Gastrocnemius medialis (tissue), 4 donors: ENCODE data around the gene SCN10A. TPM values are rescaled to one million over a fixed set of nuclear protein-coding genes. Genes with fewer than 3 reads are reported as not detected.

Source experiments
- ATAC-seq, 2 donors: fragments of 150-250 bp; one replicate each; pipeline ENCODE4 v1.9.1; 2016
- DNase-seq, 2 donors: peaks; one replicate each; pipeline ENCODE4 v3.0.0-alpha.2; 2019
- H3K27ac ChIP-seq, 4 donors: fragments of 200-600 bp; sonication (generic); 1 replicate in 1 of 4; 2 replicates in 3 of 4; pipeline ENCODE4 v1.5.1; 2016 to 2018; ENCODE audit warnings: mild to moderate bottlenecking in 2 of 4, moderate library complexity in 1 of 4
- H3K27me3 ChIP-seq, 3 donors: fragments of 200-600 bp; sonication (generic) in 2 of 3; 1 replicate in 1 of 3; 2 replicates in 2 of 3; pipeline versions ENCODE4 v1.5.1 to v1.6.0; 2016 to 2019; ENCODE audit warnings: mild to moderate bottlenecking in 1 of 3, moderate library complexity in 1 of 3
- H3K36me3 ChIP-seq, 2 donors: fragments of 200-600 bp; sonication (generic) in 1 of 2; one replicate each; pipeline ENCODE4 v1.5.1; 2017 to 2018
- H3K4me1 ChIP-seq, 2 donors: fragments of 200-600 bp; sonication (generic) in 1 of 2; one replicate each; pipeline ENCODE4 v1.5.1; 2016 to 2017; ENCODE audit warnings: mild to moderate bottlenecking in 2 of 2
- H3K4me3 ChIP-seq, 4 donors: fragments of 200-600 bp; sonication (generic) in 3 of 4; 1 replicate in 1 of 4; 2 replicates in 3 of 4; pipeline ENCODE4 v1.5.1; 2016 to 2019; ENCODE audit warnings: mild to moderate bottlenecking in 2 of 4
- H3K9me3 ChIP-seq, 3 donors: fragments of 200-600 bp; sonication (generic) in 2 of 3; 1 replicate in 1 of 3; 2 replicates in 2 of 3; pipeline ENCODE4 v1.5.1; 2016 to 2019
- CTCF ChIP-seq, 5 experiments: fragments of 450-650 bp in 3 of 5; fragments of 200-600 bp in 2 of 5; sonication (generic) in 2 of 5; IDR thresholded peaks in 4 of 5; conservative IDR thresholded peaks in 1 of 5; 1 replicate in 4 of 5; 2 replicates in 1 of 5; pipeline ENCODE4 v1.5.1; 2016 to 2019; ENCODE audit warnings: antibody characterized with exemption in 5 of 5, mild to moderate bottlenecking in 3 of 5, moderate library complexity in 3 of 5
- POLR2A ChIP-seq, 2 donors: fragments of 450-650 bp; IDR thresholded peaks; one replicate each; pipeline ENCODE4 v1.6.1; 2017; ENCODE audit warnings: antibody characterized with exemption in 2 of 2, mild to moderate bottlenecking in 2 of 2, moderate library complexity in 2 of 2
- in situ Hi-C, 4 donors: fragments of 200-750 bp; cut with MboI; loops; one replicate each; pipeline versions ENCODE4 v1.15.0 to v1.8.0; 2017; ENCODE audit warnings: low sequenced_read_pairs in 4 of 4
- intact Hi-C: fragments of 100-400 bp; cut with DNase I; formaldehyde crosslinking; loops from one replicate; pipeline ENCODE4 v1.15.1; 2023; ENCODE audit warnings: low total_unique reads
- total RNA-seq, 4 donors: library from RNA; depleted of rRNA; stranded (reverse); fragments of >200 nt; gene quantifications; one replicate each; pipeline versions ENCODE4 v1.1.0 to v1.2.3, GENCODE V29; 2016

Gene SCN10A
- total RNA-seq, 4 donors from 2014 or later: not detected

GRCh38 chr3:38690185-38690584 is 125.8 kb downstream of the SCN10A start:
- no peak for TF ChIP-seq CTCF (IDR thresholded peaks at IDR 0.05 in 4 of 5, conservative IDR thresholded peaks at IDR 0.05 in 1 of 5)
- no peak for TF ChIP-seq POLR2A (IDR thresholded peaks at IDR 0.05)
- no peak overlapping the region for H3K4me3 ChIP-seq
- no peaks in the 10 kb centered on the region for H3K9me3 ChIP-seq
- H3K27ac ChIP-seq: no peak overlapping the region
- no peaks in the 10 kb centered on the region for H3K36me3 ChIP-seq
- H3K27me3 ChIP-seq: no peaks in the 10 kb centered on the region
- in situ Hi-C loops (no loop called here), intact Hi-C loops (no loop called here)
- DNase-seq: no peak
- no peaks in the 10 kb centered on the region for H3K4me1 ChIP-seq
- no peak for ATAC-seq

- DNase-seq (no peak), ATAC-seq (no peak)
- in situ Hi-C loops (no loop called here), intact Hi-C loops (no loop called here)
- TF ChIP-seq CTCF (IDR thresholded peaks at IDR 0.05 in 4 of 5, conservative IDR thresholded peaks at IDR 0.05 in 1 of 5) (no peak), POLR2A (IDR thresholded peaks at IDR 0.05) (no peak)
- H3K27ac ChIP-seq: no peak overlapping the region
- H3K27me3 ChIP-seq: no peaks in the 10 kb centered on the region
- H3K36me3 ChIP-seq: no peaks in the 10 kb centered on the region
- H3K4me1 ChIP-seq: no peaks in the 10 kb centered on the region
- no peak overlapping the region for H3K4me3 ChIP-seq
- no peaks in the 10 kb centered on the region for H3K9me3 ChIP-seq
These were observed 126.2 kb downstream of the SCN10A start for GRCh38 chr3:38689774-38690173.

- TF ChIP-seq CTCF (IDR thresholded peaks at IDR 0.05 in 4 of 5, conservative IDR thresholded peaks at IDR 0.05 in 1 of 5) (no peak), POLR2A (IDR thresholded peaks at IDR 0.05) (no peak)
- intact Hi-C loops: no loop called here
- H3K27ac ChIP-seq: no peak overlapping the region
- no peaks in the 10 kb centered on the region for H3K36me3 ChIP-seq
- no peaks in the 10 kb centered on the region for H3K4me1 ChIP-seq
- ATAC-seq: no peak
- H3K4me3 ChIP-seq: no peak overlapping the region
- in situ Hi-C loops: no loop called here
- DNase-seq: no peak
- H3K27me3 ChIP-seq: no peaks in the 10 kb centered on the region
- H3K9me3 ChIP-seq: no peaks in the 10 kb centered on the region
These were observed 126.7 kb downstream of the SCN10A start for GRCh38 chr3:38689346-38689745.

GRCh38 chr3:38687321-38687720 is 128.7 kb downstream of the SCN10A start:
- Histone ChIP-seq H3K36me3 (no peaks in the 10 kb centered on the region), H3K4me1 (no peaks in the 10 kb centered on the region), H3K27ac (no peak overlapping the region), H3K9me3 (no peaks in the 10 kb centered on the region), H3K27me3 (no peaks in the 10 kb centered on the region), H3K4me3 (no peak overlapping the region)
- TF ChIP-seq POLR2A (IDR thresholded peaks at IDR 0.05) (no peak), CTCF (IDR thresholded peaks at IDR 0.05 in 4 of 5, conservative IDR thresholded peaks at IDR 0.05 in 1 of 5) (no peak)
- intact Hi-C loops (no loop called here), in situ Hi-C loops (no loop called here)
- ATAC-seq (no peak), DNase-seq (no peak)

GRCh38 chr3:38684546-38684945 is 131.5 kb downstream of the SCN10A start:
- no peaks in the 10 kb centered on the region for H3K4me1 ChIP-seq
- no peak for TF ChIP-seq POLR2A (IDR thresholded peaks at IDR 0.05)
- no peak for TF ChIP-seq CTCF (IDR thresholded peaks at IDR 0.05 in 4 of 5, conservative IDR thresholded peaks at IDR 0.05 in 1 of 5)
- no peak for ATAC-seq
- in situ Hi-C loops (no loop called here), intact Hi-C loops (no loop called here)
- H3K9me3 ChIP-seq: no peaks in the 10 kb centered on the region
- no peaks in the 10 kb centered on the region for H3K27me3 ChIP-seq
- H3K4me3 ChIP-seq: no peak overlapping the region
- no peak for DNase-seq
- H3K36me3 ChIP-seq: no peaks in the 10 kb centered on the region
- no peak overlapping the region for H3K27ac ChIP-seq
